ENCODE measurements around the gene ZNF844.

GRCh38 chr19:12064590-12065538, at the start of gene ZNF844:
- TF ChIP-seq CTCF (IDR thresholded peaks at IDR 0.05 in 2 of 3, conservative IDR thresholded peaks at IDR 0.05 in 1 of 3; ENCODE audit: control insufficient read depth in 2 of 3, extremely low read depth in 1 of 3, insufficient read depth in 1 of 3, low read depth in 3 of 3, low read length in 3 of 3) = no peak
- no peak for TF ChIP-seq SRF (IDR thresholded peaks at IDR 0.05; ENCODE audit: low read depth in 2 of 2, low read length in 2 of 2)
- no peak for TF ChIP-seq BHLHE40 (IDR thresholded peaks at IDR 0.05; ENCODE audit: borderline replicate concordance in 1 of 2, low read depth in 2 of 2, low read length in 1 of 2)
- no peak for TF ChIP-seq CBFB (IDR thresholded peaks at IDR 0.05; ENCODE audit: low read depth)
- no peak for TF ChIP-seq SMARCA5 (IDR thresholded peaks at IDR 0.05)
- TF ChIP-seq POLR2AphosphoS5 (IDR thresholded peaks at IDR 0.05; ENCODE audit: low read length) = peak; percentile 89
- TF ChIP-seq CHD2 (IDR thresholded peaks at IDR 0.05; ENCODE audit: borderline replicate concordance, low read depth, low read length) = no peak
- no peak for TF ChIP-seq ZNF274 (IDR thresholded peaks at IDR 0.05; ENCODE audit: insufficient read depth, insufficient read length)
- no peak for TF ChIP-seq MXI1 (IDR thresholded peaks at IDR 0.05; ENCODE audit: low read depth, low read length)
- TF ChIP-seq ATF3 (IDR thresholded peaks at IDR 0.05; ENCODE audit: borderline replicate concordance, extremely low read depth, low read depth, low read length) = no peak
- TF ChIP-seq POLR2AphosphoS2 (IDR thresholded peaks at IDR 0.05; ENCODE audit: low read depth, low read length) = no peak
- TF ChIP-seq REST (IDR thresholded peaks at IDR 0.05; ENCODE audit: low read depth, low read length) = peak; percentile 23; the same call in 1 of the 2 replicates
